GM23338 (cell line): Measurements from ENCODE around the gene PPP2R3B. TPM values are rescaled to one million over a fixed set of nuclear protein-coding genes. Genes with fewer than 3 reads are reported as not detected.

Experiments
- ATAC-seq: fragments of 200-7000 bp; cut with Tn5 transposase; 3 replicates; pipeline ENCODE4 v1.9.1; 2020
- DNase-seq: peaks from one replicate; pipeline ENCODE4 v3.0.0-alpha.2; 2015; ENCODE audit warnings: low spot score
- H2AFZ ChIP-seq: fragments of 200-600 bp; sonication (generic); 2 replicates; pipeline ENCODE4 v1.8.0; 2016; ENCODE audit warnings: antibody characterized with exemption, mild to moderate bottlenecking, moderate library complexity
- H3F3A ChIP-seq: fragments of 200-600 bp; sonication (generic); replicated peaks from 2 replicates; pipeline ENCODE4 v1.8.0; 2017; ENCODE audit warnings: antibody characterized with exemption, mixed run types, low read depth
- H3K27ac ChIP-seq: fragments of 200-600 bp; sonication (generic); 2 replicates; pipeline ENCODE4 v1.6.1; 2016; ENCODE audit warnings: low read depth
- H3K27me3 ChIP-seq: fragments of 200-600 bp; sonication (generic); 2 replicates; pipeline ENCODE4 v1.8.0; 2016; ENCODE audit warnings: mild to moderate bottlenecking, mixed run types, moderate library complexity; ENCODE audit not compliant: insufficient read depth
- H3K36me3 ChIP-seq: fragments of 200-600 bp; sonication (generic); 2 replicates; pipeline ENCODE4 v1.8.0; 2016; ENCODE audit warnings: mild to moderate bottlenecking; ENCODE audit not compliant: insufficient read depth
- H3K4me1 ChIP-seq: fragments of 200-600 bp; sonication (generic); 2 replicates; pipeline ENCODE4 v1.8.0; 2016; ENCODE audit warnings: mild to moderate bottlenecking, moderate library complexity; ENCODE audit not compliant: insufficient read depth
- H3K4me2 ChIP-seq: fragments of 200-600 bp; sonication (generic); 2 replicates; pipeline ENCODE4 v1.7.1; 2017; ENCODE audit warnings: mixed run types
- H3K4me3 ChIP-seq: fragments of 200-600 bp; sonication (generic); 2 replicates; pipeline ENCODE4 v1.6.1; 2016; ENCODE audit warnings: mixed run types
- H3K79me2 ChIP-seq: fragments of 200-600 bp; sonication (generic); replicated peaks from 2 replicates; pipeline ENCODE4 v1.8.0; 2017; ENCODE audit warnings: mild to moderate bottlenecking; ENCODE audit not compliant: insufficient read depth
- H3K9me2 ChIP-seq: fragments of 200-600 bp; sonication (generic); 2 replicates; pipeline ENCODE4 v1.8.0; 2017; ENCODE audit not compliant: insufficient read depth
- H4K20me1 ChIP-seq: fragments of 200-600 bp; sonication (generic); replicated peaks from 2 replicates; pipeline ENCODE4 v1.8.0; 2017; ENCODE audit warnings: mild to moderate bottlenecking; ENCODE audit not compliant: insufficient read depth
- H3K27ac Mint-ChIP-seq: 2 replicates; pipeline ENCODE4 v1.8.0; 2020; ENCODE audit warnings: inconsistent platforms, mild to moderate bottlenecking, moderate library complexity, mixed read lengths
- H3K27me3 Mint-ChIP-seq: 3 replicates; pipeline ENCODE4 v1.8.0; 2022; ENCODE audit warnings: low read depth, mild to moderate bottlenecking, moderate library complexity, mixed read lengths, inconsistent platforms; ENCODE audit not compliant: insufficient read depth, poor library complexity
- H3K36me3 Mint-ChIP-seq: 3 replicates; pipeline ENCODE4 v1.8.0; 2021; ENCODE audit warnings: low read depth, mild to moderate bottlenecking, inconsistent platforms, moderate library complexity, mixed read lengths
- H3K4me1 Mint-ChIP-seq: 3 replicates; pipeline ENCODE4 v1.8.0; 2020; ENCODE audit warnings: mild to moderate bottlenecking, inconsistent platforms, mixed read lengths
- H3K4me3 Mint-ChIP-seq: 3 replicates; pipeline ENCODE4 v1.8.0; 2021; ENCODE audit warnings: moderate library complexity, mild to moderate bottlenecking, inconsistent platforms, mixed read lengths
- H3K9me3 Mint-ChIP-seq: 3 replicates; pipeline ENCODE4 v1.8.0; 2020; ENCODE audit warnings: moderate library complexity, mild to moderate bottlenecking, inconsistent platforms, mixed read lengths
- CREB1 ChIP-seq: fragments of 250-450 bp; sonication (Bioruptor Pico); IDR thresholded peaks from 2 replicates; pipeline ENCODE4 v1.5.0; 2020; ENCODE audit warnings: low read depth, mild to moderate bottlenecking, moderate library complexity
- EZH2phosphoT487 ChIP-seq: fragments of 200-600 bp; sonication (generic); IDR thresholded peaks from one replicate; pipeline ENCODE4 v1.8.1; 2018; ENCODE audit warnings: antibody characterized with exemption; ENCODE audit not compliant: unreplicated experiment
- JUNB ChIP-seq: IDR thresholded peaks from one replicate; pipeline ENCODE4 v1.6.1; 2016; ENCODE audit warnings: antibody characterized with exemption; ENCODE audit not compliant: unreplicated experiment
- REST ChIP-seq: IDR thresholded peaks from one replicate; pipeline ENCODE4 v1.6.1; 2018; ENCODE audit warnings: antibody characterized with exemption; ENCODE audit not compliant: unreplicated experiment
- ZNF114 ChIP-seq: fragments of 250-450 bp; sonication (Bioruptor Pico); IDR thresholded peaks from 2 replicates; pipeline ENCODE4 v1.5.0; 2020; ENCODE audit warnings: mild to moderate bottlenecking, moderate library complexity
- ZNF462 ChIP-seq: fragments of 250-450 bp; sonication (Bioruptor Pico); IDR thresholded peaks from 2 replicates; pipeline ENCODE4 v1.5.0; 2020; ENCODE audit warnings: mild to moderate bottlenecking, moderate library complexity
- polyA plus RNA-seq: library from polyadenylated mRNA; unstranded; fragments of >200 nt; fragmentation: Nextera tagmentation; extraction: Ambion mirVana; gene quantifications from 2 replicates; pipeline ENCODE4 v1.2.1, GENCODE V29; 2016
- total RNA-seq: library from RNA; depleted of rRNA; stranded (reverse); fragments of >200 nt; shearing (Covaris generic); gene quantifications from 2 replicates; pipeline ENCODE4 v1.2.3, GENCODE V29; 2014

Gene PPP2R3B
- total and polyA plus RNA-seq, 2 experiments from 2014 or later: 50.1 to 104 TPM

GRCh38 chrX:426881-427280 lies 40.2 kb upstream of the PPP2R3B start (continued):
- TF ChIP-seq ZNF462 (CRISPR knock-in tag) (no peak), EZH2phosphoT487 (no peak), JUNB (no peak)

- Histone ChIP-seq H4K20me1 (no peaks in the 10 kb centered on the region), H3K27ac (no peak overlapping the region), H3K79me2 (no peaks in the 10 kb centered on the region), H3K9me2 (no peaks in the 10 kb centered on the region), H3K4me2 (no peak overlapping the region), H3K36me3 (no peaks in the 10 kb centered on the region), H3K4me3 (no peak overlapping the region), H3F3A (no peaks in the 10 kb centered on the region), H2AFZ (no peak overlapping the region), H3K27me3 (peaks cover 10% of the 10 kb centered on the region; the same call in 1 of the 2 replicates), H3K4me1 (no peaks in the 10 kb centered on the region)
- Mint-ChIP-seq H3K27me3 (peaks cover 16% of the 10 kb centered on the region), H3K4me1 (no peaks in the 10 kb centered on the region), H3K9me3 (peaks cover 45% of the 10 kb centered on the region), H3K4me3 (no peak overlapping the region), H3K36me3 (peaks cover 6% of the 10 kb centered on the region; the same call in 2 of the 3 replicates), H3K27ac (no peak overlapping the region)
- ATAC-seq (no peak), DNase-seq (no peak)
- no peak for TF ChIP-seq ZNF114
- TF ChIP-seq JUNB: no peak
- no peak for TF ChIP-seq CREB1 (CRISPR knock-in tag)
- no peak for TF ChIP-seq REST
- no peak for TF ChIP-seq ZNF462 (CRISPR knock-in tag)
Observed at GRCh38 chrX:425056-425455, 38.3 kb upstream of the PPP2R3B start.
